Panc1 (cell line): ENCODE measurements around the gene CRHR2. TPM values are rescaled to one million over a fixed set of nuclear protein-coding genes. Genes with fewer than 3 reads are reported as not detected.

ENCODE experiments used
- ATAC-seq: fragments of 200-7000 bp; cut with Tn5 transposase; 2 replicates; pipeline ENCODE4 v1.9.1; 2020; ENCODE audit warnings: mild to moderate bottlenecking, moderate library complexity
- BruUV-seq: library from RNA; stranded (reverse); fragments of 400-500 nt; replicated peaks from 2 replicates; lab custom pipeline; 2021; lab: Mats Ljungman, UMichigan
- CTCF ChIA-PET: fragments of 300-600 bp; sonication (Branson Sonifier 250); formaldehyde crosslinking; loops from one replicate; lab custom pipeline; 2022; ENCODE audit warnings: antibody characterized with exemption; lab: Charles Lee
- POLR2A ChIA-PET: fragments of 300-600 bp; sonication (Branson Sonifier 250); formaldehyde crosslinking; loops from one replicate; lab custom pipeline; 2022; ENCODE audit warnings: antibody characterized with exemption; lab: Charles Lee
- DNase-seq: peaks from one replicate; pipeline ENCODE4 v3.0.0-alpha.2; 2010; ENCODE audit warnings: low read depth, low spot score
- H3K27ac ChIP-seq: 2 replicates; pipeline ENCODE4 v1.5.1; 2011; ENCODE audit warnings: mild to moderate bottlenecking, low read length, inconsistent platforms
- H3K27me3 ChIP-seq: fragments of 200-500 bp; sonication (Bioruptor generic); 2 replicates; pipeline ENCODE4 v1.6.0; 2014; ENCODE audit warnings: low read length, inconsistent platforms; ENCODE audit not compliant: control insufficient read depth, insufficient read depth
- H3K36me3 ChIP-seq: fragments of 200-500 bp; sonication (Bioruptor generic); 2 replicates; pipeline ENCODE4 v1.5.1; 2014; ENCODE audit warnings: inconsistent platforms, mild to moderate bottlenecking, low read length, moderate library complexity; ENCODE audit not compliant: control insufficient read depth, insufficient read depth
- H3K4me1 ChIP-seq: 2 replicates; pipeline ENCODE4 v1.5.1; 2011; ENCODE audit warnings: inconsistent platforms, mild to moderate bottlenecking, low read length, moderate library complexity; ENCODE audit not compliant: control insufficient read depth, insufficient read depth
- H3K4me3 ChIP-seq, 2 experiments: 2 replicates each; pipeline ENCODE4 v1.5.1; 2011 to 2012; ENCODE audit warnings: low read depth in 2 of 2, low read length in 2 of 2, mild to moderate bottlenecking in 2 of 2, inconsistent platforms in 1 of 2, moderate library complexity in 1 of 2
- H3K9me3 ChIP-seq: fragments of 200-500 bp; sonication (Bioruptor generic); 2 replicates; pipeline ENCODE4 v1.5.1; 2014; ENCODE audit warnings: low read depth, mild to moderate bottlenecking, inconsistent platforms, low read length, moderate library complexity; ENCODE audit not compliant: control insufficient read depth, insufficient read depth
- CTCF ChIP-seq: fragments of 450-650 bp; IDR thresholded peaks from 2 replicates; pipeline ENCODE4 v1.5.1; 2017; ENCODE audit warnings: mild to moderate bottlenecking
- POLR2AphosphoS5 ChIP-seq: IDR thresholded peaks from 2 replicates; pipeline ENCODE4 v1.6.1; 2012; ENCODE audit warnings: mild to moderate bottlenecking, low read depth, low read length, moderate library complexity
- SIN3A ChIP-seq: IDR thresholded peaks from 2 replicates; pipeline ENCODE4 v1.6.1; 2012; ENCODE audit warnings: low read depth, mild to moderate bottlenecking, low read length, moderate library complexity, borderline replicate concordance; ENCODE audit not compliant: insufficient read depth
- TCF7L2 ChIP-seq: IDR thresholded peaks from 2 replicates; pipeline ENCODE4 v1.6.1; 2011; ENCODE audit warnings: mild to moderate bottlenecking, low read depth, low read length, inconsistent platforms
- in situ Hi-C: cut with HindIII; loops from 2 replicates; pipeline ENCODE4 v1.10.0; 2016; ENCODE audit warnings: low sequenced_read_pairs, low pct_unique_long_range_greater_than_20kb
- intact Hi-C: fragments of 100-400 bp; cut with micrococcal nuclease; formaldehyde crosslinking; loops from one replicate; pipeline ENCODE4 v1.10.0; 2022; ENCODE audit not compliant: unreplicated experiment
- total RNA-seq: library from RNA; stranded (reverse); gene quantifications from one replicate; pipeline ENCODE4 v1.2.1, GENCODE V29; 2021; ENCODE audit not compliant: unreplicated experiment
- TF ChIP-seq, protein P1 (sequence below), 2 experiments: IDR thresholded peaks; 2 replicates each; pipeline ENCODE4 v1.6.1; 2011 to 2012; ENCODE audit warnings: low read depth in 2 of 2, control low read depth in 1 of 2, low read length in 1 of 2, mild to moderate bottlenecking in 1 of 2, moderate library complexity in 1 of 2; ENCODE audit not compliant: insufficient read depth in 1 of 2

The CRHR2 gene
- total RNA-seq, 1 experiment from 2014 or later, result not detected

DNA sequence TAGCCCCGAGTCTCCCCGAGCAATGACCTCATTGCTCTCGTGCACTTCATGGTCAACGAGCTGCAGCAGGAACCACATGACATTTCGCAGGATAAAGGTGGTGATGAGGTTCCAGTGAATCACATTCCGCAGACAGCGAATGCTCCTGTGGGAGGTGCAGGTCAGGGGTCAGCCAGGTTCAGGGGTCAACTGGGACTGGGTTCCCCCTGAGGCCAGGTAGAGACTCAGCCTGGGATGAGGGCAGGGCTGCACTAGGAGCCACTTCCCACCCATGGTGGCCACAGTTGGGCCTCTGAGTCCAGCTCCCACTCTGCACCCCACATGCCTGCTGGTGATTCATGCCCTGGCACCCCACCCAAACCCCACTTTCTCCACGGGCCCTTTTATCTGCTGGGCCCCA lies 17.2 kb downstream of the CRHR2 start:
- ATAC-seq, result no peak
- intact Hi-C loops, result no loop called here

GRCh38 chr7:30664184-30664885 lies 17.9 kb downstream of the CRHR2 start:
- H3K36me3 ChIP-seq, result no peaks in the 10 kb centered on the region
- H3K4me1 ChIP-seq, result no peaks in the 10 kb centered on the region
- no peak overlapping the region for H3K4me3 ChIP-seq
- peaks cover 6% of the 10 kb centered on the region for H3K27me3 ChIP-seq
- CTCF ChIA-PET, result no interaction called here
- POLR2A ChIA-PET, result no interaction called here
- TF ChIP-seq, protein P1, sequence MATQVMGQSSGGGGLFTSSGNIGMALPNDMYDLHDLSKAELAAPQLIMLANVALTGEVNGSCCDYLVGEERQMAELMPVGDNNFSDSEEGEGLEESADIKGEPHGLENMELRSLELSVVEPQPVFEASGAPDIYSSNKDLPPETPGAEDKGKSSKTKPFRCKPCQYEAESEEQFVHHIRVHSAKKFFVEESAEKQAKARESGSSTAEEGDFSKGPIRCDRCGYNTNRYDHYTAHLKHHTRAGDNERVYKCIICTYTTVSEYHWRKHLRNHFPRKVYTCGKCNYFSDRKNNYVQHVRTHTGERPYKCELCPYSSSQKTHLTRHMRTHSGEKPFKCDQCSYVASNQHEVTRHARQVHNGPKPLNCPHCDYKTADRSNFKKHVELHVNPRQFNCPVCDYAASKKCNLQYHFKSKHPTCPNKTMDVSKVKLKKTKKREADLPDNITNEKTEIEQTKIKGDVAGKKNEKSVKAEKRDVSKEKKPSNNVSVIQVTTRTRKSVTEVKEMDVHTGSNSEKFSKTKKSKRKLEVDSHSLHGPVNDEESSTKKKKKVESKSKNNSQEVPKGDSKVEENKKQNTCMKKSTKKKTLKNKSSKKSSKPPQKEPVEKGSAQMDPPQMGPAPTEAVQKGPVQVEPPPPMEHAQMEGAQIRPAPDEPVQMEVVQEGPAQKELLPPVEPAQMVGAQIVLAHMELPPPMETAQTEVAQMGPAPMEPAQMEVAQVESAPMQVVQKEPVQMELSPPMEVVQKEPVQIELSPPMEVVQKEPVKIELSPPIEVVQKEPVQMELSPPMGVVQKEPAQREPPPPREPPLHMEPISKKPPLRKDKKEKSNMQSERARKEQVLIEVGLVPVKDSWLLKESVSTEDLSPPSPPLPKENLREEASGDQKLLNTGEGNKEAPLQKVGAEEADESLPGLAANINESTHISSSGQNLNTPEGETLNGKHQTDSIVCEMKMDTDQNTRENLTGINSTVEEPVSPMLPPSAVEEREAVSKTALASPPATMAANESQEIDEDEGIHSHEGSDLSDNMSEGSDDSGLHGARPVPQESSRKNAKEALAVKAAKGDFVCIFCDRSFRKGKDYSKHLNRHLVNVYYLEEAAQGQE (IDR thresholded peaks at IDR 0.05; ENCODE audit: insufficient read depth in 1 of 2, low read depth in 2 of 2, low read length in 1 of 2), result no peak
- TF ChIP-seq TCF7L2 (no peak), CTCF (no peak), POLR2AphosphoS5 (no peak), SIN3A (no peak)
- BruUV-seq, result no TSS peak
- H3K9me3 ChIP-seq, result no peaks in the 10 kb centered on the region
- in situ Hi-C loops (no loop called here), intact Hi-C loops (no loop called here)
- no peak overlapping the region for H3K27ac ChIP-seq
- ATAC-seq (no peak), DNase-seq (no peak)

More for the DNA sequence above, 17.2 kb downstream of the CRHR2 start:
- TF ChIP-seq POLR2AphosphoS5, result no peak
- no peak for TF ChIP-seq TCF7L2
- TF ChIP-seq, protein P1 (IDR thresholded peaks at IDR 0.05; ENCODE audit: insufficient read depth in 1 of 2, low read depth in 2 of 2, low read length in 1 of 2), result no peak
- no peak for TF ChIP-seq SIN3A
- no peak for TF ChIP-seq CTCF
- Histone ChIP-seq H3K4me1 (no peaks in the 10 kb centered on the region), H3K27me3 (peaks cover 8% of the 10 kb centered on the region), H3K27ac (no peak overlapping the region), H3K9me3 (no peaks in the 10 kb centered on the region), H3K36me3 (no peaks in the 10 kb centered on the region), H3K4me3 (no peak overlapping the region)
- ChIA-PET CTCF (no interaction called here), POLR2A (no interaction called here)
- no peak for DNase-seq
- in situ Hi-C loops, result no loop called here
- BruUV-seq, result no TSS peak
